Placental pericyte (primary cell): Measurements from ENCODE around the gene CKLF. TPM values are rescaled to one million over a fixed set of nuclear protein-coding genes. Genes with fewer than 3 reads are reported as not detected.

Experiments
- small RNA-seq: library from RNA; depleted of rRNA; stranded (forward); fragments of <200 nt; gene quantifications from one replicate; pipeline ENCODE3, GENCODE V24; 2012; ENCODE audit warnings: low replicate concordance
- total RNA-seq: library from RNA; depleted of rRNA; stranded (reverse); fragments of >200 nt; gene quantifications from 2 replicates; pipeline ENCODE4 v1.2.3, GENCODE V29; 2012

CKLF gene
- 24.9 and 54.5 TPM in 2 replicates for total RNA-seq

DNA sequence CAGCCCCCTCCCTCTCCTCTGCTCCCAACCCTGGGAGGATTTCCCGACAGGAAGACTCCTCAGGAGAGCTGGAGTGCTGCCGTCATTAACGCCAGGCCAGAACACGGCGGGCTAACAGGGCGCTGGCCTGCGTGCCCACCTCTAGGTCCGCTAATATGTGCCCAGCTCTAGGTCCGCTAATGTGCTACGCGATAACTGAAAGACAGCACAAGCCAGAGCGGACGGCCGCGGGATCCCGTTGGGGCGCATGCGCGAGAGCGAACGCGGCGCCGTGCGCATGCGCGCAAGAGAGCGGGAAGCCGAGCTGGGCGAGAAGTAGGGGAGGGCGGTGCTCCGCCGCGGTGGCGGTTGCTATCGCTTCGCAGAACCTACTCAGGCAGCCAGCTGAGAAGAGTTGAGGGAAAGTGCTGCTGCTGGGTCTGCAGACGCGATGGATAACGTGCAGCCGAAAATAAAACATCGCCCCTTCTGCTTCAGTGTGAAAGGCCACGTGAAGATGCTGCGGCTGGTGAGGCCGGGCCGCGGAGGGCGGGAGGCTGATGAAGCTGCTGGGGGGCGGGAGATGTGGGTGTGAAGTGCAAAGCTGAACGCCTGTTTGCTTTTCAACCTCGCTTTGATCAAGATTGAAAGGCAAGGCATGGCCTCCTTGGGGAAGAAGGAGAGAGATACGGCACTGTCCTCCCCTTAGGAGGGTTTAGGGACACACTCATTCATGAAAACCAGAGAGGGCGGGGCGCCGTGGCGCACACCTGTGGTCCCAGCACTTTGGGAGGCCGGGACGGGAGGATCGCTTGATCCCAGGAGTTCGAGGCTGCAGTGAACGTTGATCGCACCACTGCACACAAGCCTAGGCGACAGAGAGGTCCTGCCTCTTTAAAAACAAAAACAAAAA lies at the start of gene CKLF:
TSS of gene CKLF (plus strand) at position 291 of the 892 bp plus-strand sequence. CDS start at position 431, 140 bp downstream.

GRCh38 chr16:66549284-66550131 lies 2.9 kb upstream of the CKLF start, which contains the start of gene TK2:
TSS of gene TK2 (minus strand) at chr16:66550122. CDS start at chr16:66550061, 61 bp downstream.

DNA sequence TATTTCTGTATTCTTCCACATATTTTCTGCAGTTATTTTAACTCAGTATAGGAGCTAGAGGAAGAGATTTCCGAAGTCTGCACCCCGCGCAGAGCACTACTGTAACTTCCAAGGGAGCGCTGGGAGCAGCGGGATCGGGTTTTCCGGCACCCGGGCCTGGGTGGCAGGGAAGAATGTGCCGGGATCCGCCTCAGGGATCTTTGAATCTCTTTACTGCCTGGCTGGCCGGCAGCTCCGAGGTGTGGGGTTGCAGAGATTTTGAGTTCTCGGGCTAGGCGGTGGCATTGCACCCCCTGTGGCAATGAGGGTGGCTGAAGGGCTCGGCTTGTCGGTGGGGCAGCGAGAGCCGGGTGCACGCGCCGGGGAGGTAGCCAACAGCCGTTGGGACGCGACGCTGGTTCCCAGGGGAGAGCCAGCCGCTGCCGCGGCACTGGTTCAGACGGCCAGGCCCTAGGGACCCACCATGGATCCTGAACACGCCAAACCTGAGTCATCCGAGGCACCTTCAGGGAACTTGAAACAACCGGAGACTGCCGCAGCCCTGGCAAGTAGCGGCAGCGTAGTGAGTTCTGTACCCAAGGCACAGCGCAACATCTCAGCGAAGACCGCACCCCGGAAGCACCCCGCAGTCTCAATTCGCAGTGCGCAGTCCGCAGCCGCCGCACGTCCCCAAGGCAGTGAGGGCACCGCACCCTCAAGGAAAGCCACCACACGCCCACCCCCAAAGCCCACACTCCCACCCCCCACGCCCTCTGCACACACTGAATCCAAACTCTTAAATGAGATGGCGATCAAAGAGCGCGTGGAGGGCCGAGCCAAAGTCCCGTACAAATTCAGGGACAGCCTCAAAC lies 13.9 kb downstream of the CKLF start, which contains the start of gene CMTM1:
TSS of gene CMTM1 (plus strand) at position 389 of the 851 bp plus-strand sequence. CDS start at position 464, 75 bp downstream.

DNA sequence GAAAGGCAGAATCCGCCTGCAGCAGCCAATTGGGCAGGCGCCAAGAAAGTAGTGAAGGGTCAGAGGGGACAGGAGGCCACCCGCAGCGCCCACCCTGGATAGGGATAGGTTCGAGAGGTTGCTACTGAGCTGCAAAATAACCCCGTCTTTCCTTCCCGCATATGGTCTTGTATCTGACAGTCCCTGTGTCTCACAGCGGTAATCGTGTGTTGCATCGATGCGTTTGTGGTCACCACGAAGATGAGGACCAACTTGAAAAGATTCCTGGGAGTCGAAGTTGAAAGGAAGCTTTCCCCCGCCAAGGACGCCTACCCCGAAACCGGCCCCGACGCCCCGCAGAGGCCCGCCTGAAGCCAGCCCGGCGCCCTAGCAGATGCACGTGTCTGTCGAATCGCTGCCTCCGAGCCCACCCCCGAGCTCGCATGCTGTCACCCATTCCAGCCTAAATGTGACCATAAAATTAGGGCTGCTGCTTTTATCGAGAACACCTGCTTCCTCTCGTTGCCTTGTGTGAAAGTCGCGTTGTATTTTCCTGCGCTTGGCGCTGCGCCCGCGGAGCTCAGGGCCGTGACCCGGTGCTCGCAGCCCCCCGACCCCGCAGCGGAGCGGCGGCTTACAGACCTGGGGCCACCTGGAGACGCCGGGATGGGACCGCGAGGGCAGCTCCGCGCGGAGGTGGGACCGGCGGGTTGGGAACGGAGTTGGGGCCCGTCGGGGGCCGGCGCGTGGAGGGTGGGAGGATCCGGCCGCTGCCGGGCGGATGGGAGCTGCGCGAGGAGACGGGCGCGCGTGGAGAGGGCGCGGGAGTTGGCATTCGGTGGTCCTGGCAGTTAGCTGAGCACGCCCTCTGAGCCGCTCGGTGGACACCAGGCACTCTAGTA lies 26.5 kb downstream of the CKLF start, which contains the start of gene CMTM2:
TSS of gene CMTM2 (plus strand) at position 813 of the 881 bp plus-strand sequence. CDS start 145 bp downstream, outside the sequence.

DNA sequence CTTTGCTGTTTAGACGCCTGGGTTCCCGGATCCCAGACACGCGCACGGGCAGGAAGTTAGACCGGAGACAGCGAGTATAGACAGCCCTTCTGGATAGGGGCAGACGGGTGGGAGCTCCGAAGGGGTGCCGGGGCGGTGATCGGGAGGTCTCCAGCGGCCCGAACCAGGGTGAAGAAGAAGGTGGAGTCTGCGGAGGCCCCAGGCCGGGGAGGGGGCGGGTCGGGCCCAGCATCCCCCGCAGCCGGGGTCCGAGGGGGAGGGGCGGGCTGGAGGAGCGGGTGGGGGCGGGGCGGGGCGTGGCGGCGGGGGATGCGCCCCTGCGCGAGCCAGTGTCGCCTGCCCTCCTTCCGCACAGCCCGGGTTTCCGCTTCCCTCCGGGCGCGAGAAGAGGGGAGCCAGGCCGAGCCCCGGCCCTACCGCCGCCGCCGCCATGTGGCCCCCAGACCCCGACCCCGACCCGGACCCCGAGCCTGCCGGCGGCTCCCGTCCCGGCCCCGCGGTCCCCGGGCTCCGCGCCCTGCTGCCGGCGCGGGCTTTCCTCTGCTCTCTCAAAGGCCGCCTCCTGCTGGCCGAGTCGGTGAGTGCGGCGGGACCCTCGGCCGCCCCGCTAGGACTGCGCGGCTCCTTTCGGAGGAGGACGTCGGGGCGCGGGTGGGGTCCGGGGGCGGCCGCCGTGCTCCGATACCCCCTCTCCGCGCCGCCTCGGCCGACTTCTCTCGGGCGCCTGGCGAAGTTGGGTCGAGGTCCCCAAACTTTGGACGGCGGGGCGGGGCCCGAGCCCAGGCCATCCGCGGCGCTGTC lies 52.2 kb downstream of the CKLF start, which contains the start of gene CMTM3:
TSS of gene CMTM3 (plus strand) at position 329 of the 801 bp plus-strand sequence. CDS start at position 431, 102 bp downstream.

Small RNAs within 50 kb of the gene (small RNA-seq; reads per million reads assigned to genes)
- not detected for gene CKLF-CMTM1

Other genes starting within 250 kb of the CKLF start
- 0.57 TPM in 1 of 2 replicates, not detected in the other for gene CDH5, start 185.9 kb upstream of the CKLF start, total RNA-seq
- 0.43 TPM in 1 of 2 replicates, not detected in the other for gene BEAN1, start 125.3 kb upstream of the CKLF start, total RNA-seq
- gene TK2, start 2.5 kb upstream of the CKLF start, total RNA-seq: 41.1 and 41.4 TPM in 2 replicates
- gene CMTM1, start 13.9 kb downstream of the CKLF start, total RNA-seq: 2.4 and 5.7 TPM in 2 replicates
- not detected in 2 replicates for gene CMTM2, start 26.9 kb downstream of the CKLF start, total RNA-seq
- gene CMTM3, start 52.1 kb downstream of the CKLF start, total RNA-seq: 24.5 and 60.3 TPM in 2 replicates
- gene CMTM4, start 144.2 kb downstream of the CKLF start, total RNA-seq: 12.0 and 17.8 TPM in 2 replicates
- gene DYNC1LI2, start 199.0 kb downstream of the CKLF start, total RNA-seq: 132 and 146 TPM in 2 replicates
- 0.14 TPM in 1 of 2 replicates, not detected in the other for gene TERB1, start 249.0 kb downstream of the CKLF start, total RNA-seq